ENCODE data around the gene LRRC3C.

DNA sequence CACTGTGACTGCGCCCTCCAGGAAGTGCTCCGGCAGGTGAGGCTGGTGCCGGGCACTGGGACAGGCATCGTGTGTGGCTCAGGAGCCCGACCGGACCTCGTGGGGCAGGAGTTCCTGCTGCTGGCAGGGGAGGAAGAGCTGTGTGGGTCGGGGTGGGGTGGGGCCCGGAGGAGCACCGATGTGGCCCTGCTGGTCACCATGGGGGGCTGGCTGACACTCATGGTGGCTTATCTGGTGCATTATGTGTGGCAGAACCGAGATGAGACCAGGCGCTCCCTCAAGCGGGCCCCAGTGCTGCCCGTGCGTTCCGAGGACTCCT, 16.8 kb downstream of the LRRC3C start:
- no peak for TF ChIP-seq POLR2A (IDR thresholded peaks at IDR 0.05)
- TF ChIP-seq, protein P1, sequence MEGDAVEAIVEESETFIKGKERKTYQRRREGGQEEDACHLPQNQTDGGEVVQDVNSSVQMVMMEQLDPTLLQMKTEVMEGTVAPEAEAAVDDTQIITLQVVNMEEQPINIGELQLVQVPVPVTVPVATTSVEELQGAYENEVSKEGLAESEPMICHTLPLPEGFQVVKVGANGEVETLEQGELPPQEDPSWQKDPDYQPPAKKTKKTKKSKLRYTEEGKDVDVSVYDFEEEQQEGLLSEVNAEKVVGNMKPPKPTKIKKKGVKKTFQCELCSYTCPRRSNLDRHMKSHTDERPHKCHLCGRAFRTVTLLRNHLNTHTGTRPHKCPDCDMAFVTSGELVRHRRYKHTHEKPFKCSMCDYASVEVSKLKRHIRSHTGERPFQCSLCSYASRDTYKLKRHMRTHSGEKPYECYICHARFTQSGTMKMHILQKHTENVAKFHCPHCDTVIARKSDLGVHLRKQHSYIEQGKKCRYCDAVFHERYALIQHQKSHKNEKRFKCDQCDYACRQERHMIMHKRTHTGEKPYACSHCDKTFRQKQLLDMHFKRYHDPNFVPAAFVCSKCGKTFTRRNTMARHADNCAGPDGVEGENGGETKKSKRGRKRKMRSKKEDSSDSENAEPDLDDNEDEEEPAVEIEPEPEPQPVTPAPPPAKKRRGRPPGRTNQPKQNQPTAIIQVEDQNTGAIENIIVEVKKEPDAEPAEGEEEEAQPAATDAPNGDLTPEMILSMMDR (IDR thresholded peaks at IDR 0.05) = no peak
